PC-9 (cell line): ENCODE results near the gene NRG3. TPM values are rescaled to one million over a fixed set of nuclear protein-coding genes. Genes with fewer than 3 reads are reported as not detected.

Experiments
- BruUV-seq: library from RNA; stranded (reverse); fragments of 400-500 nt; replicated peaks from 2 replicates; lab custom pipeline; 2021; lab: Mats Ljungman, UMichigan
- CTCF ChIA-PET: fragments of 300-600 bp; sonication (Branson Sonifier 250); formaldehyde crosslinking; loops from one replicate; lab custom pipeline; 2022; ENCODE audit warnings: antibody characterized with exemption; lab: Charles Lee
- POLR2A ChIA-PET: fragments of 300-600 bp; sonication (Branson Sonifier 250); formaldehyde crosslinking; loops from one replicate; lab custom pipeline; 2022; ENCODE audit warnings: antibody characterized with exemption; ENCODE audit not compliant: unreplicated experiment; lab: Charles Lee
- DNase-seq, 2 experiments: peaks; one replicate each; pipeline versions ENCODE4 v3.0.0 to v3.0.0-alpha.2; 2015 to 2022; ENCODE audit warnings: mixed read lengths in 1 of 2
- H2AFZ ChIP-seq: fragments of 200-600 bp; sonication (generic); 2 replicates; pipeline ENCODE4 v1.8.1; 2017; ENCODE audit warnings: antibody characterized with exemption
- H3F3A ChIP-seq: fragments of 200-600 bp; sonication (generic); 2 replicates; pipeline ENCODE4 v1.8.1; 2017; ENCODE audit warnings: antibody characterized with exemption, mild to moderate bottlenecking, low read depth; ENCODE audit not compliant: insufficient read depth
- H3K27ac ChIP-seq: fragments of 200-600 bp; sonication (generic); 2 replicates; pipeline ENCODE4 v1.6.1; 2016; ENCODE audit warnings: mixed run types
- H3K27me3 ChIP-seq: fragments of 200-600 bp; sonication (generic); 2 replicates; pipeline ENCODE4 v1.6.1; 2016; ENCODE audit warnings: low read depth, mixed run types; ENCODE audit not compliant: insufficient read depth
- H3K36me3 ChIP-seq: fragments of 200-600 bp; sonication (generic); 2 replicates; pipeline ENCODE4 v1.6.1; 2016; ENCODE audit warnings: low read depth, mixed run types
- H3K4me1 ChIP-seq: fragments of 200-600 bp; sonication (generic); replicated peaks from 2 replicates; pipeline ENCODE4 v1.6.1; 2016; ENCODE audit warnings: mixed run types; ENCODE audit not compliant: insufficient read depth
- H3K4me2 ChIP-seq: fragments of 200-600 bp; sonication (generic); 2 replicates; pipeline ENCODE4 v1.6.1; 2017; ENCODE audit warnings: mixed run types
- H3K4me3 ChIP-seq: fragments of 200-600 bp; sonication (generic); 2 replicates; pipeline ENCODE4 v1.6.1; 2016; ENCODE audit warnings: mixed run types
- H3K79me2 ChIP-seq: fragments of 200-600 bp; sonication (generic); 2 replicates; pipeline ENCODE4 v1.6.1; 2017; ENCODE audit warnings: low read depth, mixed run types
- H3K9me2 ChIP-seq: fragments of 200-600 bp; sonication (generic); 2 replicates; pipeline ENCODE4 v1.8.1; 2017; ENCODE audit warnings: mild to moderate bottlenecking; ENCODE audit not compliant: insufficient read depth
- H3K9me3 ChIP-seq: fragments of 200-600 bp; sonication (generic); 2 replicates; pipeline ENCODE4 v1.8.1; 2016; ENCODE audit warnings: low read depth; ENCODE audit not compliant: insufficient read depth
- H4K20me1 ChIP-seq: fragments of 200-600 bp; sonication (generic); 2 replicates; pipeline ENCODE4 v1.8.1; 2017; ENCODE audit not compliant: insufficient read depth
- CTCF ChIP-seq: fragments of 200-600 bp; sonication (generic); conservative IDR thresholded peaks from 2 replicates; pipeline ENCODE4 v1.6.1; 2017; ENCODE audit warnings: mixed run types, antibody characterized with exemption, mild to moderate bottlenecking, moderate library complexity
- EZH2 ChIP-seq: fragments of 200-600 bp; sonication (generic); IDR thresholded peaks from 2 replicates; pipeline ENCODE4 v1.8.0; 2017; ENCODE audit warnings: antibody characterized with exemption, low read depth
- intact Hi-C: fragments of 100-400 bp; cut with micrococcal nuclease; formaldehyde crosslinking; loops from one replicate; pipeline ENCODE4 v1.10.0; 2022; ENCODE audit not compliant: unreplicated experiment
- total RNA-seq: library from RNA; stranded (reverse); gene quantifications from 2 replicates; pipeline ENCODE4 v1.2.3, GENCODE V29; 2021

Gene NRG3
- total RNA-seq, 1 experiment from 2014 or later: not detected

GRCh38 chr10:81969136-81969535, 94.1 kb downstream of the NRG3 start:
- no TSS peak for BruUV-seq
- H3K79me2 ChIP-seq: no peaks in the 10 kb centered on the region
- no peaks in the 10 kb centered on the region for H3K4me1 ChIP-seq
- H3K9me3 ChIP-seq: no peaks in the 10 kb centered on the region
- no peak overlapping the region for H3K4me3 ChIP-seq
- no peaks in the 10 kb centered on the region for H3F3A ChIP-seq
- H3K27me3 ChIP-seq: no peaks in the 10 kb centered on the region
- no peak for DNase-seq
- TF ChIP-seq EZH2 (no peak), CTCF (no peak)
- intact Hi-C loops: no loop called here
- no peak overlapping the region for H3K27ac ChIP-seq
- no peaks in the 10 kb centered on the region for H3K9me2 ChIP-seq
- no peak overlapping the region for H3K4me2 ChIP-seq
- H4K20me1 ChIP-seq: no peaks in the 10 kb centered on the region
- CTCF ChIA-PET: no interaction called here
- H2AFZ ChIP-seq: no peak overlapping the region
- H3K36me3 ChIP-seq: no peaks in the 10 kb centered on the region
- POLR2A ChIA-PET: no interaction called here

GRCh38 chr10:81978238-81978637, 103.2 kb downstream of the NRG3 start:
- Histone ChIP-seq H3K4me1 (no peaks in the 10 kb centered on the region), H4K20me1 (no peaks in the 10 kb centered on the region), H3K79me2 (no peaks in the 10 kb centered on the region), H2AFZ (no peak overlapping the region), H3K4me3 (no peak overlapping the region), H3F3A (no peaks in the 10 kb centered on the region), H3K27me3 (no peaks in the 10 kb centered on the region), H3K27ac (no peak overlapping the region), H3K9me3 (no peaks in the 10 kb centered on the region), H3K9me2 (no peaks in the 10 kb centered on the region), H3K36me3 (no peaks in the 10 kb centered on the region), H3K4me2 (no peak overlapping the region)
- ChIA-PET POLR2A (no interaction called here), CTCF (interaction anchor here (0.7 kb wide), 1 partner anchor 155 kb away, joined by 14 read pairs; no protein-coding TSS in a partner anchor)
- DNase-seq: no peak
- no peak for TF ChIP-seq CTCF
- no peak for TF ChIP-seq EZH2
- intact Hi-C loops: no loop called here
- BruUV-seq: no TSS peak

- no peak for DNase-seq
- POLR2A ChIA-PET: no interaction called here
Observed at GRCh38 chr10:81981724-81982123, 106.7 kb downstream of the NRG3 start.

More at GRCh38 chr10:81981724-81982123, 106.7 kb downstream of the NRG3 start:
- no peaks in the 10 kb centered on the region for H3K9me3 ChIP-seq
- H3K79me2 ChIP-seq: no peaks in the 10 kb centered on the region
- H3K27me3 ChIP-seq: no peaks in the 10 kb centered on the region
- CTCF ChIA-PET: interaction anchor here (0.5 kb wide), 1 partner anchor 49 kb away, joined by 7 read pairs; no protein-coding TSS in a partner anchor
- no peaks in the 10 kb centered on the region for H3F3A ChIP-seq
- no peaks in the 10 kb centered on the region for H4K20me1 ChIP-seq
- BruUV-seq: no TSS peak
- TF ChIP-seq CTCF (no peak), EZH2 (no peak)
- no peak overlapping the region for H2AFZ ChIP-seq
- no peaks in the 10 kb centered on the region for H3K4me1 ChIP-seq
- H3K4me3 ChIP-seq: no peak overlapping the region
- intact Hi-C loops: loop anchor here (10.0 kb wide), 1 partner anchor 603 kb away; no protein-coding TSS in a partner anchor
- H3K4me2 ChIP-seq: no peak overlapping the region
- H3K27ac ChIP-seq: no peak overlapping the region
- H3K9me2 ChIP-seq: no peaks in the 10 kb centered on the region
- no peaks in the 10 kb centered on the region for H3K36me3 ChIP-seq
